ENCODE data around the gene CLEC4M.

CLEC4M gene, protein sequence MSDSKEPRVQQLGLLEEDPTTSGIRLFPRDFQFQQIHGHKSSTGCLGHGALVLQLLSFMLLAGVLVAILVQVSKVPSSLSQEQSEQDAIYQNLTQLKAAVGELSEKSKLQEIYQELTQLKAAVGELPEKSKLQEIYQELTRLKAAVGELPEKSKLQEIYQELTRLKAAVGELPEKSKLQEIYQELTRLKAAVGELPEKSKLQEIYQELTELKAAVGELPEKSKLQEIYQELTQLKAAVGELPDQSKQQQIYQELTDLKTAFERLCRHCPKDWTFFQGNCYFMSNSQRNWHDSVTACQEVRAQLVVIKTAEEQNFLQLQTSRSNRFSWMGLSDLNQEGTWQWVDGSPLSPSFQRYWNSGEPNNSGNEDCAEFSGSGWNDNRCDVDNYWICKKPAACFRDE

GRCh38 chr19:7762719-7763293, at the start of gene CLEC4M:
Gene CLEC4M, plus strand, starts transcription at chr19:7763243. Its CDS starts 24 bp downstream, at chr19:7763267.
- no peak for DNase-seq (ENCODE audit: low read depth in 2 of 2)

GRCh38 chr19:7715671-7716070, 47.4 kb upstream of the CLEC4M start:
- no peak for DNase-seq (ENCODE audit: low read depth in 2 of 2)

- no peak for DNase-seq (ENCODE audit: low read depth in 2 of 2)
Observed at GRCh38 chr19:7716762-7717161, 46.3 kb upstream of the CLEC4M start.

- no peak for DNase-seq (ENCODE audit: low read depth in 2 of 2)
Observed at GRCh38 chr19:7718668-7719067, 44.4 kb upstream of the CLEC4M start.

- no peak for DNase-seq (ENCODE audit: low read depth in 2 of 2)
Observed at GRCh38 chr19:7720351-7720750, 42.7 kb upstream of the CLEC4M start.

DNA sequence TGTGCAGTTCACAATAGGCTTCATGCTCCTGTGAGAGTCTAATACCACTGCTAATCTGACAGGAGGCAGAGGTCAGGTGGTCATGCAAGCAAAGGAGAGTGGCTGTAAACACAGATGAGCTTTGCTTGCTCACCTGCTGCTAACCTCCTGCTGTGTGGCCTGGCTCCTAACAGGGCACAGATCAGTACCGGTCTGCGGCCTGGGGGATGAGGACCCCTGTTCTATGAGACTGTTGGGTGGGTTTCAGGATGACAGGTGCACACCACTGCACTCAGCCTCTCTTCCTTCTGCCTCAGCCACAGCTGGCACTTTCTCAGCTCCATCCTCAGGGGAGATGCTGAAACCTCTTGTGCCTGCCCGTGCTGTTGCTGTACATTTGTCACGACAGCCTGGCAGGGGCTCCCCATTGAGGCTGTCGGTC, 40.8 kb upstream of the CLEC4M start:
- DNase-seq (ENCODE audit: low read depth in 2 of 2): no peak

DNA sequence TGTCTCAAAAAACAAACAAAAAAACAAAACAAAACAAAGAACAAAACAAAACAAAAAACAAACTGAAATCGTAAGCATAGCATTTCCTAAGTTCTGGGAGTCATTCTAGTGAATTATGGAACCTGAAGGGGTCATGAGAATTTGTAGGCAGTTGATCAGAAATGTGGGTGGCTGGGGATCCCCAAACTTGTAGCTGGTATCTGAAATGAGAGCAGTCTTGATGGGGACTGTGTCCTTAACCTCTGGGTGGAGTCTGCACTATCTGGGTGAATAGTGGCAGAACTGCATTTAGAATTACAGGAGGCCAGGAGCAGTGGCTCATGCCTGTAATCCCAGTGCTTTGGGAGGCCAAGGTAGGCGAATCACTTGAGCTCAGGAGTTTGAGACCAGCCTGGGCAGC, 37.3 kb upstream of the CLEC4M start:
- DNase-seq (ENCODE audit: low read depth in 2 of 2): no peak

DNA sequence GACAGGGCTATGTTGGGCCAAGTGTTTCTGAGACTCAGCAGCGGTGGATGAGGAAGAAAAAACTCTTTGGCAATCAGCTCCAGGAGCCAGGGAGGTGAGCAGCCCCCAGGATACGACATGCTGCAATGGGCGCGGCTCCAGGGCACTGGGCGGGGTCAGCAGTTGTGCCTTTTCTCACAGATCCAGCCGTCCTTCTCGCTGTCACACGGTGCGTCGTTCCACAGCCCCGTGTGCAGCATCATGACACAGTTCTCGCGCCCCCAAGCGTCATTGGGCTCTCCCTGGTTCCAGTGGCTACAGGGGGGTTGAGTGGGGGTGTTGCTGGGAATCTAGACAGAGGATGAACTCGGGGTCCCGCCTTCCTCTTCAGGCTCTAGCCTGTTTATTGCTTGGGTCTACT, 33.8 kb upstream of the CLEC4M start:
- no peak for DNase-seq (ENCODE audit: low read depth in 2 of 2)

- DNase-seq (ENCODE audit: low read depth in 2 of 2): no peak
Observed at GRCh38 chr19:7729831-7730285, 33.2 kb upstream of the CLEC4M start.

DNA sequence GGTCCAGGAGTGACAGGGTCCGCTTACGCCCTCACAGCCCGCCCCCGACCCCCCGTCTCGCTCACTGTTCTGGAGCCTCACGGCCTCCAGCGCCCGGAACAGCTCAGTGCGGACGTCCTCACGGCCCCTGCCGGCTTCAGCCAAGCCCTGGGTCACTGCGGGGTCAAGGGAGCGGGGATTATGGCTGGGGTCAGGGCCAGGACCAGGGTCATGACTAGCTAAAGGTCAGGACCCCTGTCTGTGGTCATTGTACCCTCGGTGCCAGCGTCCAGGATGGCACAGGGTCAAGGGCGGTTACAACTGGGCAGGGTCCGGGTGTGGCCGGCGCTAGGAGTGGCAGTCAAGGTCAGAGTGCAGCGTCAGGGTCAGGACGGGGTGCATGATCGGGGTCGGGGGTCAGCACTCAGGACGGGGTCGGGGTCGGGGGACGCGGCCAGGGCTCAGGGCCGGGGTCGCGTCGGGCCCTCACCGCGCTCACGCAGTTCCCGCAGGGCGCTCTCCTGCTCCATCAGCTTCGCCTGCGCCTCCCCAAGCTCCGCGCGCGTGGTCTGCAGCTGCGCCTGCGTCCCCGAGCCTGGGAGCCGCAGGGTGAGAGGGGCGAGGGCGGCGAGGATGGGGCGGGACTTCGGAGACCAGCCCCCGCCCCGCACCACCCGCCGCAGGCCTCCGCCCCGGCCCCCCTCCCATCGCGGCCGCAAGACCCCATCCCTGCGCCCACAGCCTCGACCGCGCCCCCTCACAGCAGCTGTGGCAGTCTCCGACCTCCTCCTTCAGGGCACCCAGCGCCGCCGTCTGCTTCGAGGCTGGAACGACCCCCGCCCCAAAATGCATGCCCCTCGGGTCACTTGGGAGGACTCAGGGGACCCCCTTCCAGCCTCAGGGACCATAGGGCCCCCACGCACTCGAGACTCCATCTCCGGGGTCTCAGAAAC, 32.5 kb upstream of the CLEC4M start:
- DNase-seq (ENCODE audit: low read depth in 2 of 2): no peak

GRCh38 chr19:7731218-7731595, 31.8 kb upstream of the CLEC4M start:
- DNase-seq (ENCODE audit: low read depth in 2 of 2): no peak

GRCh38 chr19:7731615-7732014, 31.4 kb upstream of the CLEC4M start:
- no peak for DNase-seq (ENCODE audit: low read depth in 2 of 2)

DNA sequence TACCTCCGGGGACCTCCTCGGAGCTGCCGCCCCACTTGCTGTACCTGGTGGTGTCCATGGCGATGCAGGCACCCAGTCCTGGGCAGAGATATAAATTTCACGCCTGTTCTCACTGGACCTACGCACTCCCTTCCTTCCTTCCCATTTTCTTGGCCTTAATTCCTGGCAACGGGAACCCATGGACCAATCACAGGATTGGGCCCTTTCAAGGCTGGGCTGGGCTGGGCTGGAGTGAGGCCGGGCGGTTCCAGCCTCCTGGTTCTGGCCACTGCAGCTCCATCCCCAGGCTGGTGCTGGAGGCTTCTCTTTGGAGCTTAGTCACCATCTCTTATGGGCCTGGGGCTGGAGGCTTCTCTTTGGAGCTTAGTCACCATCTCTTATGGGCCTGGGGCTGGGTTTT, 31.0 kb upstream of the CLEC4M start, which contains the start of gene CLEC4G:
TSS of gene CLEC4G (minus strand) at position 66 of the 400 bp plus-strand sequence. CDS start at position 58, 8 bp downstream.
- no peak for DNase-seq (ENCODE audit: low read depth in 2 of 2)

DNA sequence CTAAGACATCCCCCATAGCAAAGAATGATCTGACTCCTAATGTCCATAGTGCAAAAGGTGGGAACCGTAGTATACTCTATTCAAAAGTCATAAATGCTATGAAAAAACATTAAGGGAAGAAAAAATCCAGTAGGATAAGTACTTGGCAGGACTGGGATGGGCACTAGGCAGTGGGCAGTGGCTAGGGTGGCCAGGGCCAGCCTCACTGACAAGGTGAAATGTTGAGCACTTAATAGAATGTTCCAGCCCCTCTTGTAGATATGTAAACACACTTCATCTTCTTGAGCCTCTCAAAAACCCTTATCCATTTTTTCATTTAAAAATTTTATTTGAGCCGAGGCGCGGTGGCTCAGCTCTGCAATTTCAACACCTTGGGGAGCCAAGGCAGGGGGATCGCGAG, 29.7 kb upstream of the CLEC4M start:
- DNase-seq (ENCODE audit: low read depth in 2 of 2): no peak

DNA sequence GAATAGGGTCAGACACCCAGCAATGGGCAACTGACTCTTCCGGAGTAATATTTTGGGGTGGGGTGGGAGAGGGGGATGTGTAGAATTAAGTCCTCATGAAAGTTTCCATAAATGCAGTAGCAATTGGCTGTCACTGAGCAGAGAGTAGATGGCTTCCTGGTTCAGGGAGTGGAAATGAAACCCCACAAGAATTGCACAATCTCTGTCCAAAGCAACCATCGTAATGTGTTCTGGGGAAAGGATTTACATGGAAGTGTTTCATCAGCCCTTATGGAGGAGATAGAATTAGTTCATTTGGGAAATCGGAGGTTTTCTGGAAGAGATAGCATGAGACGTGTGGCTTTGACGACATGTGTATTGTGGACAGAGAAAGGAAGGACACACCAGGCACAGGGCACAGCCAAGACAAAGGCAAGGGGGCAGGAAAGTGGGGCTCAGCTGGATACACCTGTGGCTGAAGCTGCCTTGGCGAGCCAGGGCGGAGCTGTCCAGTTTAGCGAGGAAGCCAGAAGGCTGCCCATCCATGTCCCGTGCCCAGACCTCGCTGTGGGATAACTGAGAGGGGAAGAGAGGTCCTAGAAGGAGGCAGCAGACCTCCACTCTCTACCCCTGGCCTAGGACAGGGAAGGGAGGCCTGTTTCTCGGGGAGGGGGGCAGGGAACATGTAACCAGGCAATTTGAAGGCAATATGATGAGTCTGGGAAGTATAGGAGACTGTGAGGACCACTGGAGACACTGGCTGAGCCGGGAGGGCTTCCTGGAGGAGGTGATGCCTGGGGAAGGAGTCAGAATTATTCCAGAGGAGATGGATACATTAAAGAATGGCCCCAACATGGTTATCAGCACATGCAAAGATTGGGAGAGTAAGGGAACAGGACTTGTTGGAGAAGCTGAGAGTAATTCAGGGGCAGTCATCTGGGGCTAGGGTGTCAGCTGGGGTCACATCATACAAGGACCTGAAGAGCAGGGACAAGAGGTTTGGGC, 28.5 kb upstream of the CLEC4M start:
- DNase-seq (ENCODE audit: low read depth in 2 of 2): no peak

- no peak for DNase-seq (ENCODE audit: low read depth in 2 of 2)
Observed at GRCh38 chr19:7736148-7736547, 26.9 kb upstream of the CLEC4M start.

DNA sequence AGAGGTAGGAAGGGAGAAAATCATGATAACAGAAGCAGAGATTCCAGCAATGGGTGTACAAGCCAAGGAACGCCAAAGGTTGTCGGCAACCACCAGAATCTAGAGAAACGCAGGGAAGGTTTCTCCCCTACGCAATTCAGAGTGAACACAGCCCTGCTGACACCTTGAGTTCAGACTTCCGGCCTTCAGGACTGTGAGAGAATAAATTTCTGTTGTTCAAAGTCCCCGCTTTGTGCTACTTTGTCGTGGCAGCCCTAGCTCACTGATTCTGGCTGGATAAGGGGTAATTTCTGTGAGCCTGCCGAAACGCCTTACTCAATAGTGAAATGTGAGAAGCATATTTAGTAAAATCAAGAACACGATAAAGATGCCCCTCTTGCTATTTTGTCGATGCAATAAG, 25.8 kb upstream of the CLEC4M start:
- DNase-seq (ENCODE audit: low read depth in 2 of 2): no peak

DNA sequence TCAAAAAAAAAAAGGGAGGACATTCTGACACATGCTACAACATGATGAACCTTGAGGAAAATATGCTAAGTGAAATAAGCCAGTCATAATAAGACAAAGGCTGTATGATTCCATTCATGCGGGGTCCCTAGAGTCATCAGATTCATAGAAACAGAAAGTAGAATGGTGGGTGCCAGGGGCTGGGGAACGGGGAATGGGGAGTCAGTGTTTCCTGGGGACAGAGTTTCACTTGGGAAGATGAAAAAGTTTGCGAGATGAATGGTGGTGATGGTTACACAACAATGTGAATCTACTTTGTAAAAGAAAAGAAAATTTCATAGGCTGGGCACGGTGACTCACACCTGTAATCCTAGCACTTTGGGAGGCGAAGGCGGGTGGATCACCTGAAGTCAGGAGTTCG, 25.0 kb upstream of the CLEC4M start:
- DNase-seq (ENCODE audit: low read depth in 2 of 2): peak; percentile 17 to 36

- DNase-seq (ENCODE audit: low read depth in 2 of 2): no peak
Observed at GRCh38 chr19:7739211-7739755, 23.8 kb upstream of the CLEC4M start.

- no peak for DNase-seq (ENCODE audit: low read depth in 2 of 2)
Observed at GRCh38 chr19:7739801-7740681, 23.0 kb upstream of the CLEC4M start.
